GM19372 (cell line): ENCODE measurements around the gene CDH18.

Experiments used
- ATAC-seq: cut with Tn5 transposase; IDR thresholded peaks from one replicate; pipeline ENCODE4 v1.9.1; 2021; ENCODE audit warnings: mild to moderate bottlenecking, low read depth, moderate library complexity; ENCODE audit not compliant: unreplicated experiment

Gene CDH18

GRCh38 chr5:19987612-19988361 lies at the start of gene CDH18:
Gene CDH18, minus strand, starts transcription at chr5:19988200. Its CDS starts 149,214 bp downstream, at chr5:19838986.
- no peak for ATAC-seq

GRCh38 chr5:20034717-20035116 lies 46.7 kb upstream of the CDH18 start:
- ATAC-seq: no peak

- ATAC-seq: no peak
These were observed 45.9 kb upstream of the CDH18 start for GRCh38 chr5:20033881-20034280.

GRCh38 chr5:20032896-20033295 lies 44.9 kb upstream of the CDH18 start:
- no peak for ATAC-seq

- no peak for ATAC-seq
These were observed 42.1 kb upstream of the CDH18 start for GRCh38 chr5:20030125-20030524.

- ATAC-seq: no peak
These were observed 41.3 kb upstream of the CDH18 start for GRCh38 chr5:20029266-20029665.

GRCh38 chr5:20028506-20028905 lies 40.5 kb upstream of the CDH18 start:
- ATAC-seq: no peak

GRCh38 chr5:20023686-20024180 lies 35.7 kb upstream of the CDH18 start:
- ATAC-seq: no peak

- no peak for ATAC-seq
These were observed 32.2 kb upstream of the CDH18 start for GRCh38 chr5:20020247-20020646.

GRCh38 chr5:20017021-20017420 lies 29.0 kb upstream of the CDH18 start:
- no peak for ATAC-seq

- no peak for ATAC-seq
These were observed 12.4 kb upstream of the CDH18 start for GRCh38 chr5:20000416-20000815.

GRCh38 chr5:19988457-19988856 lies 457 bp upstream of the CDH18 start:
- no peak for ATAC-seq

- no peak for ATAC-seq
These were observed 1.2 kb downstream of the CDH18 start for GRCh38 chr5:19986806-19987205.

GRCh38 chr5:19986031-19986619 lies 1.9 kb downstream of the CDH18 start:
- no peak for ATAC-seq

GRCh38 chr5:19978476-19978875 lies 9.5 kb downstream of the CDH18 start:
- ATAC-seq: no peak

- no peak for ATAC-seq
These were observed 10.9 kb downstream of the CDH18 start for GRCh38 chr5:19977099-19977498.

- ATAC-seq: no peak
These were observed 12.2 kb downstream of the CDH18 start for GRCh38 chr5:19975795-19976194.

- no peak for ATAC-seq
These were observed 27.5 kb downstream of the CDH18 start for GRCh38 chr5:19960451-19960850.

GRCh38 chr5:19959830-19960384 lies 28.1 kb downstream of the CDH18 start:
- no peak for ATAC-seq

GRCh38 chr5:19950897-19951296 lies 37.1 kb downstream of the CDH18 start:
- ATAC-seq: no peak

- ATAC-seq: no peak
These were observed 47.8 kb downstream of the CDH18 start for GRCh38 chr5:19940192-19940591.

- no peak for ATAC-seq
These were observed 57.5 kb downstream of the CDH18 start for GRCh38 chr5:19930451-19930850.
